Mononuclear cell (primary cell): ENCODE measurements around the gene SIGLEC12. TPM values are rescaled to one million over a fixed set of nuclear protein-coding genes. Genes with fewer than 3 reads are reported as not detected.

ENCODE experiments used
- H3K27me3 ChIP-seq: 2 replicates; pipeline ENCODE4 v1.6.0; 2011; ENCODE audit warnings: low read length, control low read depth; ENCODE audit not compliant: insufficient read depth
- H3K4me1 ChIP-seq: 2 replicates; pipeline ENCODE4 v1.5.1; 2011; ENCODE audit warnings: mild to moderate bottlenecking, low read length, control low read depth; ENCODE audit not compliant: insufficient read depth
- H3K4me3 ChIP-seq: 2 replicates; pipeline ENCODE4 v1.5.1; 2011; ENCODE audit warnings: mild to moderate bottlenecking, low read length, moderate library complexity
- H3K9me3 ChIP-seq: 2 replicates; pipeline ENCODE4 v1.5.1; 2011; ENCODE audit warnings: low read depth, mild to moderate bottlenecking, control low read depth, low read length
- total RNA-seq: library from RNA; depleted of rRNA; stranded (reverse); fragments of >200 nt; gene quantifications from one replicate; pipeline ENCODE4 v1.2.3, GENCODE V29; 2012

SIGLEC12 gene
- total RNA-seq: not detected

DNA sequence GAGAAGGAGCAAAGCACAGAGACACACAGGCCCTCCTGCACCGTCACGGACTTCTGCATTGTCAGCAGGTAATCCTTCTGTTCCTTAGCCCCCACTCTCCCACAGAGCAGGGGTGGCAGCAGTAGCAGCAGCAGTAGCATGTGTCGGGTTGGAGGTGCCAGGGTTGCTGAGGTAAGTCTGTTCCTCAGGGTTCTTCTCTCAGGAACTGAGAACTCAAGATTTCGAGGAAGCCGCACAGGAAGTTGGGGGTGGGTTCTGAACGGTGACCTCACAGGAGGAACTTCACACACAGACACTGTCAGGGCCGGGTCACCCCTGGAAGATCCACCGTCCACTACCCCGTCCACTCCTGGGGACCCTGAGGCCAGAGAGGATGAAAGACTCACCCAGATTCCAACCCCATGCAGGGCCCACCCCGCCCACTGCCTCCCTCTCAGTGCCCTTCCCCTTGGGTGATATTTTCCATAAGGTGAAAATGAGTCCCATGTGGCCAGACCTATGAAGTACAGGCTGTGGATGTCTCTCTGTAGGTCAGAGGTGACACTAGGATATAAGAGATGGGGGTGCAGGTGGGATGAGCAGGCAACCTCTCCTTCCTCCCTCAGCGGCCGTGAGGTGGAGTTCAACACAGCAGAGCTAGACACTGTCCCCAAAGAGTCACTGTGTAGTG, at the start of gene SIGLEC12:
TSS of gene SIGLEC12 (minus strand) at position 207 of the 670 bp plus-strand sequence. CDS start at position 140, 67 bp downstream.
- Histone ChIP-seq H3K9me3 (no peaks in the 10 kb centered on the region), H3K27me3 (no peaks in the 10 kb centered on the region), H3K4me3 (no peak within 1 kb of the TSS), H3K4me1 (peaks cover 37% of the 10 kb centered on the region)

DNA sequence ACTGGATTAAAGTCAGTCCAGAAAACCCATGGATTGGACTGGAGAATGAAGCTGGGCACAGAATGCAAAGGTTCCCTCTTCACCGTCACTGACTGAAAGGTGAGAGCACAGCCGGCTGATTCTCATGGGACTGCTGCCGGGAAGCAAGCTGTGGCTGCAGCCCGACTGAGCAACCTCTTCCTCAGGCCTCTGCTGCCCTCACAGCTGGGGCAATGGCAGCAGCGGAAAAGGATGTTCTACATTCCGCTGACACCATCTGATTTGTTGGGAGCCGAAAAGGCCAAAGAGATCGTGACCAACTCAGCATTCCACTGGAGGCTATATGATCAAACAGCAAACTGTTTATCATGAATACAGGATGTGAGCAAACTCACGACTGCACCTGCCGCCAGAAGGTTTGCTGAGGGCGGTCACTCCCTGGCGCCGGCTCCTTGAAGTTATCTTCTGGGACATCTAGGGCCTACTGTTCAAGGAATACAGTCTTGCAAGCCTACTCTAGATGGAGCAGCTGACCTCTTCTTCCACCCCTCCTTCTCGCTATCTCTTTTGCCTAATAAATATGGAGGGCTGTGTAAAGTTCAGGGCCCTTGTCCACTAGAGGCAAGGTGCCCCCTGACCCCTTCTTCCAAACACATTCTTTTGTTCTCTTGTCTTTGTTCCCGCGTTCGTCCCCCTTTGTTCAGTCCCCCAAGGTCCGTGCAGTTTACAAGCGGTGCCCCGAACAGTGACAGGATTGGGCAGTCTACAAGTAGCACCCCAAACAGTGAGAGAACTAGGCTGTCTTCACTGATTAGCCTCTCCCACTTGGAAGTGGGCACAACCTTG, 49.5 kb upstream of the SIGLEC12 start:
- Histone ChIP-seq H3K9me3 (no peaks in the 10 kb centered on the region), H3K4me3 (peak overlapping the region; percentile 23), H3K4me1 (peaks cover 65% of the 10 kb centered on the region), H3K27me3 (peaks cover 22% of the 10 kb centered on the region)

DNA sequence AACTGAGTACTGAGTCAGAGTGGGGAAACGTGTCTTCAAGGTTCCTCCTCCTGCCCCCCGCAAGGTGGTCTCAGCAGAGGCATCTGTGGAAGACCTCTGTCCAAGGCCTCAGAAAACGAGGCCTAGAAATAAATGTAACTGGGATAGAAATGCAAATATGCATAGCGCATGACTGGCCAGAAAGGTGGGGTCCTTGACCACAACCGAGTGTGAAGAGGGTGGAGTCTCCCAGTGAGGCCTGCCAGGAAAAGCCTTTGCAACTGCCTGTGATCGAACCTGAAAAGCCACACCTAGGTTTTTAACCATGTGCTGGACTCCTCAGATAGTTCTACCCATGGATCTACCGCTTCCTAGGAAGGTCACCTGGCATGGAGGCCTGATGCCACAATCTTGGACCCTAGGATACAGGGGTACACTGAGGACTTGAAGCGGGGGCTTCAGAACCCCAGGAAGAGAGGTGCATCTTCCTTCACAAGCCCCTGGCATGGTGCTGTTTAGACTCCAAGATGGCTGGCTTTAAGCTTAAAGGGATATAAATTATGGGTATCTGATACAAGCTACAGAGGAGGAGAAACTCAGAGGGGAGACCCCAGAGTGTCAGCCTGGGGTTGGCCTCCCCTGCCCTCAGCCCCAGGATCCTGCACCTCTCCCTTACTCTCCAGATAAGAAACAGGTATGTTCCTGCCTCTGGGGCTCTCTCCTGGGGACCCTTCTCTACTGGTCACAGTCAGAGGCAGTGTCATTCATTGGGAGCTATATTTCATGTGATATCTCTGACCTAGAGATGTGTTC, 48.1 kb upstream of the SIGLEC12 start:
- Histone ChIP-seq H3K4me3 (no peak overlapping the region), H3K9me3 (no peaks in the 10 kb centered on the region), H3K27me3 (peaks cover 19% of the 10 kb centered on the region), H3K4me1 (peaks cover 72% of the 10 kb centered on the region)

DNA sequence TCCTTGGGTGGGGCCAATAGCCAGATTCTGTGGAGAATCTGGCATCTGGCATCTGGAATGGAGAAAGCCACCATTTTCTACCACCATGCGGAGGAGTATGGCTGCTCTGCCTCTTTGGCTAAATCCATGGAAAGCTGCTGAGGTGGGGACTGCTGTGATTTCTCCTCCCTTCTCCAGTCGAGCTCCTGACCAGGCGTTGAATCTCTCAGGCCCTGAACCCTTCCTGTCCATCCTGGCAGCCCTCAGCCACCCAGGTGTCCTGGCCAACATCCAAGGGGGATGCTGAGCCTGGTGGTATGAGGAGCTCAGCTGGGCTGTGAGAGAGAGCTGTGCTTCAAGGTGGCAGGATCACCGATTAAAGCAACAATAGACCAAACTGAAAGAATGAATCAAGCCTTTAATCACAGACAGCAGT, 47.3 kb upstream of the SIGLEC12 start:
- Histone ChIP-seq H3K4me3 (no peak overlapping the region), H3K4me1 (peaks cover 72% of the 10 kb centered on the region), H3K9me3 (no peaks in the 10 kb centered on the region), H3K27me3 (peaks cover 14% of the 10 kb centered on the region)

DNA sequence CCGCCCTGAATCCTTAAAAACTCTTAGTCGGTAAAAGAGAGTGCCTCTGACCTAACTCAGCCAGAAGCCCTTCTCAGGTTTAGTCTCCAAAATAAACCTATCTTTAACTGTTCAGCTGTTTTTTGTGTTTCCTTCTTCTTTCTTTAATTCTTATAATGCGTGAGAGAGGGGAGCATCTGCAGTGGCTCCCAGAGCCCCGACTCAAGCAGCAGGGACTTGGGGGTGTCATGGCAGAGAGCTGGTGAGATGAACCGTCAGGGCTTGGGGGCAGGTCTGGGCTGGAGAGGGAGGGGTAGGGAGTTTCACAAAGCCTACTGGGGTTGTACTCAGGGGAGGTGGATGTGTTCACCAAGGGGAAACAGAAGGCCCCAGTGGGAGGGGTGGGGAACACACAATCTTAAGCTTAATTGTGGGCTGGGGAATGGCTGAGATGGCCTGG, 46.6 kb upstream of the SIGLEC12 start:
- Histone ChIP-seq H3K4me3 (no peak overlapping the region), H3K9me3 (no peaks in the 10 kb centered on the region), H3K4me1 (peaks cover 69% of the 10 kb centered on the region), H3K27me3 (peaks cover 13% of the 10 kb centered on the region)

DNA sequence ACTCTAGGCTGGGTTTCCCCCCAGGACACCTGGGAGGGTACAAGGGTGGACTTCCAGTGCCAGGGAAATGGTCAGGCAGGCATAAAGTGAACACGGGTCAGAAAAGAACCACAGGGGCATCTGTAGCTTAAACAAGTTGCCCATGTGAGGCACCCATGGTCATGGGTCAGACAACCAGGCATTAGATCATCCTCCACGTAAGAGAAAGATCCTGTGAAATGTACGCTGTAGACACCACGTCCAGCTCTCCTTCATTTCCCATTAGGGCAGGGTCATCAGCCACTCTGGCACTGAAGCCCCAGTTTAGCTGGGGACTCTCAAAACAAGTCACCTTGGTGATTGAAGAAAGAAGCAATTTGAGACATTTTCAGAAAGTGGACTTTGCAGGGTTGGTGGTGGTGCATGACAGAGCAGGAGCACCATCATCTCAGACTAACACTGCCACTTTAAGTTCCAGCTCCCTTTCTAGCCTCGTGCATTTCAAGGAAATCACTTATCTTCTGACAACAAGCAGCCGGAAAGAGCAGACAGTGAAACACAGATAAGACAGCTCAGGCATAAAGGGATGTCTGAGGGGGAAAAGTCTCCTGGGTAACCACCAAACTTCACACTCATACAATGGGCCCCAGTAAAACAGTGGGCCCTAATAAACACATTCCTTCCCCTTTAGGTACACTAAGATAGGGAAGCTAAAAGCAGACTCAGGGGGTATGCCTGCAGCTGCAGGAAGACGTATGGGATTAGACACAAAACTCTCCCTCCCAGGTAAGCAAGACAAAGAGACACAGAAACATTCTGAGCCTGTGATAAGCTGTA, 46.0 kb upstream of the SIGLEC12 start:
- Histone ChIP-seq H3K9me3 (no peaks in the 10 kb centered on the region), H3K27me3 (peaks cover 10% of the 10 kb centered on the region), H3K4me1 (peaks cover 67% of the 10 kb centered on the region), H3K4me3 (no peak overlapping the region)

DNA sequence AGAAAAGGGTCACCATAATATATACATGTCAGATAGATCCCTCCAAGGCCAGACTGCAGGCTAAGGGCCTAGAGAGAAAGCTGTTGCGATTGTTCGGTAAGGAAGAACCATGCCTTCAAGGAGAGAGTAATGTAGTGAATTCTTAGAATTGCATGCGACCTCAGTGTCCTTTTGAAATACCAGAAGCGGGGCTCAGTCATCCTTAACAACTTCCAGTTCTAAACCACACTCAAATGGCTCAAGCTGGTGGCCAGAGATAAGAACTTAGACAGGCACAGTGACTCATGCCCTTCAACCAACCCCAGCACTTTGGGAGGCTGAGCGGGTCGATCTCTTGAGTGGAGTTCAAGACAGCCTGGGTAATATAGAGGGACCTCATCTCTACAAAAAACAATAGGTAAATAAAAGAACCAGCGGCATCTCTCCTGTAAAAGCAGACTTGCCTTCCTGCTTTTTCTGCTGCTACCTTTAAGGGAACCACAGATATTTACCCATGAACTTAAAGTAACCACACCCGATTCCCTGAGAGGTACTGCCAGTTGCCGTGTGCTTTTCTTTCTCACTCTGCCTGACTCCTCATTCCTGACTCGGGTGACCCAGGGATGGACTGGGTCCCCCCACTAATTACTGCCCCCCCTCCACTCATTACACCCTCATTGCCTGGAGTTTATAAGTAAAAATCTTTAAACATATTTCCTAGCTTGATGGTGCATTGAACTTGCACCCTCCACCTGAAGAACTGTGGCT, 45.2 kb upstream of the SIGLEC12 start:
- Histone ChIP-seq H3K27me3 (peaks cover 8% of the 10 kb centered on the region), H3K4me1 (peaks cover 59% of the 10 kb centered on the region)

DNA sequence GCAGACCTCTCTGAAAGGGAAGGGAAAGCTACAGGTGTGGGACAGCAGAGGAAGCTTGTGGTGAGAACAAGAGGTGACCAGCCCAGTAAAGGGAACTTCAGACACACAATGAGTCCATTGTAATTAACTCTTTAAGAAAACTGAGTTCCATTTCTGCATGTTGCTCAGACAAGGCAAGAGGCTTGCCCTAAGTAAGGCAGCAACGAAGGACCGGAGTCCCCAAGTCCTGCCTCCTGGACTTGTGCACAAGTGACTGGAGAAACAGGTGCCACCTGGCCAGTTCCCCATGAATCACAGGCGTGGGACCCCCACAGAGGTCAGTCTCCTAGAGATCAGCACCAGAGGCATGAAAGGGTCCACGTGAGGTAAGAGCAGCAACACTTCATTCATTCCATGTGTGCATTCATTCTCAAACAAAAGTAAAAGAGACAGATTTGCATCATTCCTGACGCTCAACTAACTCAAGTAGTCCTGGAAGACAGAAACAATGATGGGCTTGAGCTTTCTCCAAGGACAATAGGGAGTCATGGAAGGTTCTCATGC, 44.6 kb upstream of the SIGLEC12 start:
- Histone ChIP-seq H3K4me1 (peaks cover 53% of the 10 kb centered on the region), H3K4me3 (no peak overlapping the region), H3K27me3 (peaks cover 8% of the 10 kb centered on the region), H3K9me3 (no peaks in the 10 kb centered on the region)

More for the DNA sequence above, 45.2 kb upstream of the SIGLEC12 start:
- no peaks in the 10 kb centered on the region for H3K9me3 ChIP-seq
- no peak overlapping the region for H3K4me3 ChIP-seq

DNA sequence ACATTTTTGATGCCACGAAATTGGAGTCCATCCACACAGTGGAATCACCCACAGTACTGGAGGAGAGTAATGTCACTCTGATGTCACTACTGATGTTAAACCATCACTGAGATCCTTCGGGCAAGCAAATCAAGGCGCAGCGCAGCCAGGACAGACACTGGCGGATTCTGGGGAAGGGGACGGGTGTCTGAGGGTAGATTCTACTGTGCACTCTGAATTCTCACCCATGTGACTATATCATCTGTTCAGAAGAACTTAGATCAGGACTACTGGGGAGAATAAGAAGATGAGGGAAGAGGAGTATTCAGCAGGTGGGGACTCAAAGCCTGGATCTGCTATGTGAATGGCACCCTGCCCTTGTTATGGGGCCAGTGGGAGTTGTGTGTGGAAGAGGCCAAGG, 42.4 kb upstream of the SIGLEC12 start:
- H3K9me3 ChIP-seq: no peaks in the 10 kb centered on the region
- peaks cover 13% of the 10 kb centered on the region for H3K27me3 ChIP-seq
- H3K4me3 ChIP-seq: no peak overlapping the region
- peaks cover 36% of the 10 kb centered on the region for H3K4me1 ChIP-seq

DNA sequence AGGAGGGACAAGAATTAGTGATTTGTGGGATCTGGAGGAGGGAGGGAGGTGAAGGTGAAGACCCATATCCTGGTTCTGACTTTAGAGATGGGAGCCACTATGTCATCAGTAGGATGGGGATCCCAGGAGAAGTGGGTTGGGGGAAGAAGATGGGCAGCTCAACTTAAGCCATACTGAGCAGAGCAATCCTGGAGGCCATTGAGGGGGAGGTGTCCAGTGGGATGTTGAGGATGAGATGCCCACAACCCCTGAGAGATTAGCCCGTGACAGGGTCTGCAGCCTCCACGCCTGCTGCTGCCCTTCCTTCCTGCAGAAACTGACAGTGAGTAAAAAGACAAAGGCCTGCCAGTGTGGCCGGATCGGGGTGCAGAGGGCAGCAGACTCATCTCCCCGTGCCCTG, 41.1 kb upstream of the SIGLEC12 start:
- Histone ChIP-seq H3K4me1 (peaks cover 24% of the 10 kb centered on the region), H3K27me3 (peaks cover 13% of the 10 kb centered on the region), H3K4me3 (no peak overlapping the region), H3K9me3 (no peaks in the 10 kb centered on the region)

DNA sequence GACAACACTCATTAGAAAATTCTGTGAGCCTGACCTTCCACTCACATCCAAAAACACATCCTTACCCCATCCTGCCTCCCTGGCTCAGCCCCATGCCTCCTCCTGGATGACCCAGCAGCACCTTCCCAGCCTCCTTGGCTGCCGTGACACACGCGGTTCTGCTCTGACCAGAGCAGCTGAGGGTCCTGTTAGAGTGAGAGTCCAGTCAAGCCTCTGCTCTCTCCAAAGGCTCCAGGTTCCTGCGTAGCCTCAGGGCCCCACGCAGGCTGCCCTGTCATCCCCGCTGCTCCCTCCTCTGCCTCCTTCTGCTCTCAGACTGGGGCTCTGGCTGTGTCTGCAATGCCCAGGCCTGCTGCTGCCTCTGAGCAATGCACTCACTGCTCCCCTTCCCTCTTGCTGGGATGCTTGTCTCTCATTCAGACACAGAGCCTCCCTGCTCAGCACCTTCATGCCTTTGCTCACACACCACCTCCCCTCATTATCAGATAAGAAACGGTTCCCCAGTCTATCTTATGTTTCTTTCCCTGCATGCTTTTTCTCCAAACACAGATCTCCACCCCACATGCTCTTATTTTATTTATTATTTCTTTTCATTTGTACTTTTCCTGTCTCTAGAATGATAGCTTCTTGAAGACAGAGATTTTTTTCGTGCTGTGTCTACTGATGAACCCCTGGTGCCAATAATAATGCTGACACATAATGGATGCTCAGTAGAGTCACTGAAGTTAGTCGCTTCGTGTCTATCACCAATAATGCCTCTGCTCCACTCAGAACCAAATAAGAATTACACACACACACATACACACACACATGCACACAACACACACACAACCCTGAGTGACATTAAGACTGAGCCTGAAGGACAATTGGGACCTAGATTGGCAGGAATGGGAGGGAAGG, 40.1 kb upstream of the SIGLEC12 start:
- Histone ChIP-seq H3K27me3 (peaks cover 12% of the 10 kb centered on the region), H3K4me3 (no peak overlapping the region), H3K4me1 (peaks cover 14% of the 10 kb centered on the region), H3K9me3 (no peaks in the 10 kb centered on the region)

DNA sequence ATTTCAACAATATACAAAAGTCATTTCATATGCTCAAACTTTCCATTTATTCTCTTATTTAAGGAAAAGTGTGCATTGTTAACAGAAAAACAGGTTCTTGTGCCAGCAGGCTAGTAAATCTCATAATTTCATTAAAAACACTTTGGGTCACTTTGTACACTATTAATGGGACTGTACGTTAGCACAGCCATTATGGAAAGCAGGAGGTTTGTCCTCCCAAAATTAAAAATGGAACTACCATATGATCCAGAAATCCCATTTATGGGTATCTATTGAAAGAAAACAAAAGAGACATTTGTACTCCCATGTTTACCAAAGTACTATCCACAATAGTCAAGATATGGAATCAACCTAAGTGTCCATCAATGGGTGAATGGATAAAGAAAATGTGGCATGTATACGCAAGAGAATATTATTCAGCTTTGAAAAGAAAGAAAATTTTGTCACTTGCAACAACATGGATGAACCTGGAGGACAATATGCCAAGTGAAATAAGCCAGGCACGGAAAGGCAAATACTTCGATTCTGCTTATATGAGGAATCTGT, 38.3 kb upstream of the SIGLEC12 start:
- H3K4me3 ChIP-seq: no peak overlapping the region
- no peaks in the 10 kb centered on the region for H3K9me3 ChIP-seq
- H3K27me3 ChIP-seq: peaks cover 7% of the 10 kb centered on the region

DNA sequence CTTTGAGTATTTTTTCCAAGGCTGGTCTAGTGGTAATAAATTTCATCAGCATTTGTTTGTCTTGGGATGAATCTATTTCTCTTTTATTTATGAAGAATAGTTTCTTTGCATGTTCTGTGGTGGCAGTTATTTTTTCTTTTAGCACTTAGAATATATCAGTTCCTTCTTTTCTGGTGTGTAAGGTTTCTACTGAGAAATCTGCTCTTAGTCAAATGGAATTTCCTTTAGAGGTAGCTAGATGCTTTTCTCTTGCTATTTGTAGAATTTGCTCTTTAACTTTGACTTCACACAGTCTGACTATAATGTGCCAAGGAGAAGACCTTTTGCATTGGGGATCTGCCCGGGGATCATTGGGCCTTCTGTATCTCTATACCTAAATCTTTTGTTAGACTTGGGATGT, 33.9 kb upstream of the SIGLEC12 start:
- H3K4me1 ChIP-seq: peaks cover 20% of the 10 kb centered on the region
- H3K9me3 ChIP-seq: no peaks in the 10 kb centered on the region
- H3K4me3 ChIP-seq: no peak overlapping the region
- H3K27me3 ChIP-seq: peaks cover 12% of the 10 kb centered on the region

More for the DNA sequence above, 38.3 kb upstream of the SIGLEC12 start:
- H3K4me1 ChIP-seq: no peaks in the 10 kb centered on the region
